Measurements from ENCODE around the gene RPS8. TPM values are rescaled to one million over a fixed set of nuclear protein-coding genes. Genes with fewer than 3 reads are reported as not detected.
"Not testable (repeated sequence)": the region's sequence is repeated elsewhere in the genome, so short reads cannot be mapped to it uniquely, and the experiment has no call there.

The RPS8 gene
- total RNA-seq, 1 experiment from 2014 or later: 1,467 TPM

- ChIA-PET POLR2A (no interaction called here), CTCF (no interaction called here)
- Histone ChIP-seq H3K4me3 (ENCODE audit: low read depth, low read length) (no peak overlapping the region), H3K36me3 (ENCODE audit: control insufficient read depth, insufficient read depth, low read length) (peaks cover 2% of the 10 kb centered on the region), H3K9me3 (no peaks in the 10 kb centered on the region), H3K27me3 (replicated peaks; ENCODE audit: control insufficient read depth, insufficient read depth, low read length) (no peaks in the 10 kb centered on the region), H3K4me1 (no peaks in the 10 kb centered on the region)
- H3K4me1 Mint-ChIP-seq (ENCODE audit: low read depth, unreplicated experiment): no peaks in the 10 kb centered on the region
- DNase-seq: no peak
- no peak for TF ChIP-seq CTCF (IDR thresholded peaks at IDR 0.05; ENCODE audit: insufficient read depth in 1 of 2, low read depth in 1 of 2, low read length in 1 of 2, severe bottlenecking in 1 of 2, unreplicated experiment in 1 of 2)
- H3K9me3 Mint-ChIP-seq (ENCODE audit: unreplicated experiment): no peaks in the 10 kb centered on the region
- no peak overlapping the region for H3K27ac Mint-ChIP-seq (ENCODE audit: unreplicated experiment)
- H3K27me3 Mint-ChIP-seq (ENCODE audit: insufficient read depth, unreplicated experiment): no peaks in the 10 kb centered on the region
- H3K36me3 Mint-ChIP-seq (ENCODE audit: insufficient read depth, unreplicated experiment): peaks cover 52% of the 10 kb centered on the region
- intact Hi-C loops (cut with micrococcal nuclease; ENCODE audit: unreplicated experiment): no loop called here
- no TSS peak for BruUV-seq (replicated peaks)
- H3K4me3 Mint-ChIP-seq (ENCODE audit: unreplicated experiment): no peak overlapping the region
These were observed 14.5 kb upstream of the RPS8 start for GRCh38 chr1:44760876-44761275.

DNA sequence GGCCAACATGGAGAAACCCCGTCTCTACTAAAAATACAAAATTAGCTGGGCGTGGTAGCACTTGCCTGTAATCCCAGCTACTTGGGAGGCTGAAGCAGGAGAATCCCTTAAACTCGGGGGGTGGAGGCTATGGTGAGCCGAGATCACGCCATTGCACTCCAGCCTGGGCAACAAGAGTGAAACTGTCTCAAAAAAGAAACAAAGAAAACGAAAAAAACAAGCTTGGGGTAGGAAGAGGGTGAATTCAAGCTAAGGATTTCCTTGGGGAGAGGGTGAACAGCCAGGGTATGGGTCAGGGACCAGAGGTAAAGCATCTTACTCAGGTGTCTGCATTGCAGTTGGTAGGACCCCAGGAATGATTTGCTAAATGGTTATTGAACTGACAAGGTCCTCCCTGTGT lies 8.9 kb upstream of the RPS8 start:
- peaks cover 26% of the 10 kb centered on the region for H3K36me3 Mint-ChIP-seq (ENCODE audit: insufficient read depth, unreplicated experiment)
- H3K27me3 ChIP-seq (replicated peaks; ENCODE audit: control insufficient read depth, insufficient read depth, low read length); H3K4me3 ChIP-seq (ENCODE audit: low read depth, low read length); H3K27ac Mint-ChIP-seq (ENCODE audit: unreplicated experiment); H3K9me3 Mint-ChIP-seq (ENCODE audit: unreplicated experiment); DNase-seq; BruUV-seq (replicated peaks); H3K27me3 Mint-ChIP-seq (ENCODE audit: insufficient read depth, unreplicated experiment); POLR2A ChIA-PET; CTCF ChIA-PET; H3K4me1 Mint-ChIP-seq (ENCODE audit: low read depth, unreplicated experiment); intact Hi-C loops (cut with micrococcal nuclease; ENCODE audit: unreplicated experiment); H3K4me1 ChIP-seq; H3K4me3 Mint-ChIP-seq (ENCODE audit: unreplicated experiment); H3K9me3 ChIP-seq; H3K36me3 ChIP-seq (ENCODE audit: control insufficient read depth, insufficient read depth, low read length): not testable (repeated sequence)

- ChIA-PET POLR2A (interaction anchor here (0.6 to 1.9 kb wide), 11 partner anchors 10 to 676 kb away, joined by 3 to 20 read pairs (median 6); partner anchors contain the start of genes BTBD19, DYNLT4, PLK3 and PTCH2), CTCF (interaction anchor here (0.6 to 1.7 kb wide), 2 partner anchors 16 to 24 kb away, joined by 3 to 5 read pairs; partner anchors contain the start of gene PLK3)
- Mint-ChIP-seq H3K27me3 (ENCODE audit: insufficient read depth, unreplicated experiment) (no peaks in the 10 kb centered on the region), H3K9me3 (ENCODE audit: unreplicated experiment) (no peaks in the 10 kb centered on the region), H3K36me3 (ENCODE audit: insufficient read depth, unreplicated experiment) (peaks cover 64% of the 10 kb centered on the region), H3K4me1 (ENCODE audit: low read depth, unreplicated experiment) (no peaks in the 10 kb centered on the region), H3K27ac (ENCODE audit: unreplicated experiment) (peak overlapping the region; percentile 81), H3K4me3 (ENCODE audit: unreplicated experiment) (peak overlapping the region; percentile 81)
- Histone ChIP-seq H3K4me1 (peaks cover 6% of the 10 kb centered on the region), H3K9me3 (no peaks in the 10 kb centered on the region), H3K27me3 (replicated peaks; ENCODE audit: control insufficient read depth, insufficient read depth, low read length) (no peaks in the 10 kb centered on the region), H3K4me3 (ENCODE audit: low read depth, low read length) (peak overlapping the region; percentile 71), H3K36me3 (ENCODE audit: control insufficient read depth, insufficient read depth, low read length) (peaks cover 4% of the 10 kb centered on the region)
- peak in 1 of 2 experiments; percentile 11 for DNase-seq
- no peak for TF ChIP-seq CTCF (IDR thresholded peaks at IDR 0.05; ENCODE audit: insufficient read depth in 1 of 2, low read depth in 1 of 2, low read length in 1 of 2, severe bottlenecking in 1 of 2, unreplicated experiment in 1 of 2)
- BruUV-seq (replicated peaks): TSS peak; percentile 52
- intact Hi-C loops (cut with micrococcal nuclease; ENCODE audit: unreplicated experiment): no loop called here
These were observed 790 bp downstream of the RPS8 start for GRCh38 chr1:44775930-44776729.

Data from Caco-2 (cell line).